Activated CD8-positive, alpha-beta memory T cell treated with anti-CD3 and anti-CD28 coated beads, Interleukin-2, amount 50 U/mL, for 24 hours (primary cell): ENCODE measurements around the gene THEM4.
A peak's percentile ranks its signal among the peaks of the same experiment; 100 is the strongest.
"Not testable (repeated sequence)": the region's sequence is repeated elsewhere in the genome, so short reads cannot be mapped to it uniquely, and the experiment has no call there.

Source experiments
- DNase-seq: peaks from one replicate; pipeline ENCODE4 v3.0.0-alpha.2; 2020; ENCODE audit errors: extremely low read depth

The THEM4 gene

DNA sequence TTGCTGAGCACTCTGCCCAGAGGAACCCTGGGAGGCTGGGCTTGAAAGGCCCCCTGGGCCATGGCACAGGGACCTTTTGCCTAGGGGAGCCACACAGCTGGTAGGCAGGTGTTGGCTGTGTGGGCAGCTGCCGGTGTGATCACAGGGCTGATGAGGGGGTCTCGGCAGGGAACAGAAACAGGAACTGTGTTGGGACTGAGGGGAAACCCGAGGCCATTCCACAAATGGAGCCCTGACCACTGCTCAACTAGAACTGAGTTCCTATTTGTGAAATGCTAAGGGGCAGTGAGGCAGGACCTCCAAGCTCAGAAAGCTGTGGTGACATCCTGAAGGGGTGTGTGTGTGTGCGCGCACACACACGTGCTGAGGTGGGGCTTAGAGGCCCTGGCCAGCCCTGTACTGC, 49.4 kb downstream of the THEM4 start:
- no peak for DNase-seq

DNA sequence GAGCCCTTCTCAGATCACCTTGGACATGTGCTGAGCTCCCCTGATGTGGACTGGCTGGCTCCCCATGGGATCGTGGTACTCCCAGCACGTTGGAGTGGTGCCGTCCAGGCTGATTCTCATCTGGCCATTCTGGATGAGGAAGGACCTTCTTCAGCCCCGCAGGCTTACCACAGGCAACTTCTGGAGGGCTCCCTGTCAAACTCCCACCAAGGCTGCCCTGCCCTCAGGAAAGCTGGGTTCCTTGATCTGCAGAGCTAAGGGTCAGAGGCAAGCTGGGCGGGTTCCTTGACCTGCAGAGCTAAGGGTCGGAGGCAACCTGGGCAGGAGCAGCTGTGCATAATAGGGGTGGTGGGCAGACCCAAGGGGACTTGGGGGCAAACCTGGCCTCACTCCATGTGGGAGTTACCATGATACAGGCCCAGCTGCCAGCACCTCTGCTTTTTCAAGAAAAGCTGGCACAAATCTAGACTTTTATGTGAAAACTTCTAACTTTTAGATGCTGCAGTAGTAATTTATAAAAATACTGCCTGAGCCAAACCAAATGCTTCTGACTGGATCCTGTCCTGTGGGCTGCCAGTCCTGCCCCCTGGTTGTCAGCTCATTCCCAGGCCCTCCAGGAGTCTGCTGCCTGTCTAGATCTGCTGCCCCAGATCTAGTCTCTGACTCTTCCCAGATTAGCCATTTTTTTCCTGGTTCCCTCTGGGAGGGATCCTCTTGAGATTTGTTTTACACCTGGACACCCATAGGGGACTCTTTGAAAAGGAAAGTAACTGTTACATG, 50.2 kb downstream of the THEM4 start:
- DNase-seq = no peak

DNA sequence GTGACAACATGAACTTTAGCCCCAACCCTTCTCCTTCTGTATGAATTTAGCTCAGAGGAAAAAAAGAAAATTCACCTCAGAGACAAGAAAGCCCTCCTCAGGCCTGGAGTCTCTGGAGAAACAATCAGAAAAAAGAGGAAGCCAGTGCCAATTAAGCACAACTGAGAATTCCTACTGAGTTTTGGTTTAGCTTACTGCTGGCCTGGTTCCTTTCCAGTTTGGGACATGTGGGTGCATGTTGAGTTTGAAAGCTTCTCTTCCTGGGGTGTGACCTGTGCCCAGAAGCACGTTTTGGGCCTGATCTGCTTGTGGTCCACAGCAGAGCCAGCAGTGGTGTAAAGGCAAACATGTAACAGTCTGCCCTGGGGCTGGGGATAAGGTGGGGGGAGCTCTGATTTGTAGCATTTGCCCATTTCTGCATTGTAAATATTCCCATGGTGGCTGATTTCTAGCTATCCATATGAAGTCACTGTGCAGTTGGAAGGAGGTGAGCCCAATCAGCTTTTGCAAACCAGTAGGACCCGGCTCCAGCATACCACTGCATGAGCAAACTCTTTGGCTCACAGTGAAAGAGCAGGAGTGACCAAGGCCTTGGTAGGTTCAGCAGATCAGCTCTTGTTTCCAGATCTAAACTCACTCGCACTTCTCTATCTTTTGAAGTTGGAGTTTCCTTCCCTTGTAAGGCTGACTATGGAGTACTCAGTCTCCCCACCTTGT, 51.1 kb downstream of the THEM4 start:
- DNase-seq = no peak

DNA sequence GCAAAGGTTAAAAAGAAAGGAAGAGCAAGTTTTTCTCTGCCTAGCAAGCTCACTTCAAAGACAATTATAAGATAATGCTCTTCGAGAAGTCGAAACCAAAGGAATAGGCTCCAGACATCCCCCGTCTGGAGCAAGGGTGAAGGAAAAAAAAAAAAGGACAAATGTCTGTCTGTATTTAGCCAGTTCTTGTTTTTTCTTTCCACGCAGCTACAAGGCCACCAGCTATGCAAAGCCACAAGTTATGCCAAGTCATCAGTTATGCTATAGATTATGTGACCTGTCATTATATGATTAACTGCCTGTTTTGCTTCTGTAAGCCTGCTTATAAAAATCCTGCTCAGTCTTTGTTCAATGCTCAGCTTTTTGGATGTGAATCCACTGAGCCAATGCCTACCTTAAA, 53.4 kb downstream of the THEM4 start:
- DNase-seq = no peak

DNA sequence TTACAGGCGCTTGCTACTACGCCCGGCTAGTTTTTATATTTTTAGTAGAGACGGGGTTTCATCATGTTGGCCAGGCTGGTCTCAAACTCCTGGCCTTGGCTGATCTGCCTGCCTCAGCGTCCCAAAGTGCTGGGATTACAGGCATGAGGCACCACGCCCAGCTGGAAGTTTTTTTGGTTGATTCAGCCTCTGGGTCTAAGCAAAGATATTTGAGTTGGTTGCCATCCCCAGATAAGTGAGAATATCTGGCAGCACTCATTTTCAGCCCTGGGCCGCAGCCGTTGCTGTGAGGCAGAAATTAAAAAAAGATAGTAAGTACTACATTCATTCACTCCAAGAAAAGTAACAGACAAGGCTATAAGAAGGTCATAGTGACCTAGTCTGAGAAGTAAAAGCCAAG, 53.8 kb downstream of the THEM4 start:
- not testable (repeated sequence) for DNase-seq

DNA sequence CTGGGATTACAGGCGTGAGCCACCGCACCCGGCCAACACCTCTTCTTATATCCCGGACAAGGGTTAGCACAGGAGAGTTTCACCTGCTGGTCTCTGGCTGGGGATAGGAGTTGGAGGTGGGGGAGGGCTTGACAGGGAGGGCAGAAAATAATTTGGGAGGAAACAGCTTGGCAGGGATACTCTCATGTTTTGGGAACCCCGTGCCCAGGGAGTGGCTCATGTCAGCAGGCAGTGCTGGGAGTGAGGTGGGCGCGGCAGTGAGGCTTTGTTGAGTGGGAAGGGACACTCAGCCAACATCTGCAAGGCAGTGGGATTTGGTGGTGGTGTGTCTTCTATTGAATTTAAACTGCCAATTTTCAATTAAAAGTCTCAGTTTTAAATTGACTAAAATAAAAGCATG, 54.7 kb downstream of the THEM4 start:
- DNase-seq = no peak

DNA sequence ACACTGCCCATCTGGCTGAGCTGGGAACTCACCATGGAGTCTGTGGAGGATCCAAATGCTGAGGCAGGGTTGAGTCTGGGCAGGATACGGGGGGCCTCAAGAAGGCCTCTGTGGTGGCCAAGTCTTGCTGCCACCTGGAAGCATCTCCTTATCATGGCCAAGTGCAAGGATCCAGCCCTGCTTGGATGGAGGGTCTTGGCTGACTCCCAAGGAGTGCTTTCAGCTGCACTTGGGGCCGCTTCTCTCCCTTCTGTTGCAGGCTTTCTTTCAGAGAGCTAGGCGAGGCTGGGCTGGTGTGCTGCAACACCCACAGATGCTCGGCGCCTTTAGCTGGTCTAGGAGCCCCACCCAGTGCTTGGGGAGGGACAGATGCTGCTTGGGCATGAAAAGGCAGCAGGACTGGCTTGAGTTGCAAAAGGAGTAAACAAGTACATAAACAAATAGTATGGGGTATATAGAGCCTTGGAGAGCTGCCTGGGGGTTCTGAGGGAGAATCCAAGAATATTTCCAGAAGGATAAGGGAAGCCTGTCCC, 55.8 kb downstream of the THEM4 start, which contains the start of gene THEM5:
Gene THEM5, minus strand, starts transcription at position 302 of the 533 bp plus-strand sequence. Its CDS starts 147 bp downstream, at position 155.
- no peak for DNase-seq

DNA sequence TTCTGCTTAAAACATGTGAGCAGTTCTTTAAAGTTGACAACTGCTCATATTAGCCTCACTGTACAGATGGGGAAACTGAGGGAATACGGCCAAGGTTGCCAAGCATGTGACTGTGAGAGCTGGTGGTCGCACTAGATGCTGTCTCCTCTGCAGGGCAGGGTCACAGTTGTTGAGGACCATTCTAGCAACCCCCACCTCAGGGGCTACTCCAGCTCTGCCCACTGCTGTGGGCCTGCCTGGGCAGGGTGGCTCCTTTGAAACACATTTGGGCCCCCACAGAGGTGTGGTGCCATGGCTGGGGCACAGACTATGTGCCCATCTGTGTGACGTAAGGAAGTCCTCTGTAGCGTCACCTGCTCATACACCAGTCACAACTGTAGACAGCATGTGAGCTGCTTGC, 56.6 kb downstream of the THEM4 start:
- DNase-seq = no peak

DNA sequence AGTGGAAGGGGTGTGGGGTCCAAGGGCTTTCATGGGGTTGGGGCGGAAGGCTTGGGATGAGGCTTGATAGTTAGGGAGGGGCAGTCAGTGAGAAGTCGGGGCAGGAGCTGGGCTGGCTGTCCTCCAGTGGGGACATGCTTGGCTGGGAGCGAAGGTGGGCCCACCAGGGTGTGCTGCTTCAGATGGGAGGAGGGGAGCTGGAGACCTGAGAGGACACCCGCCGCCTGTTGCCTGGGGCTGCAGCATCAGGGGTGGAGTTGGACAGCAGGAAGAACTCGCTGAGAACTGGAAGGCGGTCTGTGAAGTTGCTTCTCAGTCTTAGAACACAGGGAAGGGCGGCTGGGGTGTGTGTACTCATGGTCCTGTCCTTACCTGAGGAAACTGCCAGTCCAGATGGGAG, 57.4 kb downstream of the THEM4 start:
- no peak for DNase-seq

DNA sequence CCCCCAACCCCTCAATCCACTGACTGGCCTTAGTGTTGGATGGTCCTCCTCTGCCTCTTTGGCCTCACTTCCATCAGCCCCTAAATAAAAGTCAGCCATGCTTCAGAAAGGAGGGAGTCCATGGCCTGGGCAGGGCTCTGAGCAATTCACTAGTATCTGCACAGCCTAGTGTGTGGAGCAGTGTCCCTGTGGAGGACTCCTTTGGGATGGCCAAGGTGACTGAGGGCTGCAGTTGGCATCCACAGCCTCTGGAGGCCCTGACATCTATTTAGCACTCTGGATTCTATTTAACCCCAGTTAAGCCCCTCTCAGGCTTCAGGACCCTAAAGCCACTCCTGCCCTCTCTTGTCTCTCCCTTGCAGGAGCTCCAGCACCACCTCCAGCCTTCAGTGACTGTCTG, 59.4 kb downstream of the THEM4 start:
- DNase-seq = no peak

DNA sequence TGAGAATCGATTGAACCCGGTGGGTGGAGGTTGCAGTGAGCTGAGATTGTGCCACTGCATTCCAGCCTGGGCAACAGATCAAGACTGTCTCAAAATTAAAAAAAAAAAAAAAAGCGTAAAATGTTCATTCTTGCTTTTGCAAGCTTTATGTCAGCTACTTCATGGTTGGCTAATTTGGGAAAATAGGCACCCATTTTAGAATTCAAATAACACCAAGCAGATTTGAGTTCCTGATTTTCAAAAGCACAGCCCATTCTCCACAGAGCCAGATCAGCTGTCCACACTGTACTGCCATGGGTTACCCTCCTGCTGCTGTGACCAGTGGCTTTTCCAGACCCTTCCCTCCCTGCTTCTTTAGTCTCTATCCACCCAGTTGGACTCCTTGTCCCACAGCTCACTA, 60.2 kb downstream of the THEM4 start:
- DNase-seq = no peak

DNA sequence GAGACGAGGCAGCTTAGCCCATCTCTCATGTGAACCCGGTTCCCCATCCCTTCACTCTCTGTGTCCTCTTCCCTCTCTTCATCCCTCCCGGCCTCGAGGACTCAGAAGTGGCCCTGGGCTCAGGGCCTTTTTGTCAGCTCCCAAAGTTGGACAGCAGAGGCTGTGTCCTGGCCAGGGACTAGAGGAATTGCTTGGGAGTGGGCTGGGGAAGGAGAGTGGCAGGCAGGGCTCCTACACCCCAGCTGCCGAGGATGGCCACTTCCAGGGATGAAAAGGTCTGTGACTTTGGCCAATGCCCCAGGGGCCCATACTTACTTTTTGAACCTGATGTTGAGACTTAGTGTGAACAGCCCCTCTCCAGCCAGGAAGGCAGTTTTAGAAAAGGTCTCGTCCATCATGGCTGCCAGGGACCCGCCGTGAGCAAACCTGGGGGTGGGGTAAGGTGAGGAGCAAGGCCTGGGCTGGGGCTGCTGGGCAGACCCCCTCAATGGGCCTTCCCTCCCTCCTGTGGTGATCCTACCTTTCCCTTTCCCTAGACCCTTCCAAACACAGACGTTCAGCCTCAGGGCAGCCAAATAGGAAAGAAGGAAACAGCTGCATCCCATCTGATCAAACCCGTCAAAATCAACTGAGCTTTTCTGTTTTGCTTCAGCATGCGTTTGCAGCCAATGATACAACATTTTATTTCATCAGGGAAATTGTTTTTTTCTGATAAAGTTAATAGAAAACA, 61.3 kb downstream of the THEM4 start:
- DNase-seq = no peak

DNA sequence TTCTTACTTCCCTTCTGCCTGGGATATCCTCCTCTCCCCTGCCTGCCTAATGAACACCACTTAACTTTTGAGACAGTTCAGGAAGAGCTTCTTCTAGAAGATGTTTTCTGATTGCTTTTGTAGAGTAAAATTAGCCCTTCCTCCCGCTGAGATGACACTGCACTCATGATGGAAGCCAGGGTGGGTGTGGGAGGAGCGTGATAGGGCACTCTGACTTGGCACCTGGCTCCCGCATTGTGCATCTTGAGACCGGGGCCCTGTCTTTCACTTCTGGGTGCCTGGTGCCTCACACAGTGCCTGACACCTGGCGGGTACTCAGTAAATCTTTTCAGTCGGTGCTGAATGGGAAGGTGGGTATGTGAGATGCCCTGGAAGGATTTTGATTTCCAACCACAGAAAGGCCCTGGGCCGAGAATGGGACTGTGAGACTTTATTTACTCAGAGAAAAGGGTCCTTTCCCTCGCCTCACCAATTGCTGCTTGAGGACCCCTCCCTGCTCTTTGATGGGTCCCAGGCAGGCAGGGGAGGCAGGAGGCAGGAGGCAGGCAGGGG, 62.5 kb downstream of the THEM4 start:
- no peak for DNase-seq

DNA sequence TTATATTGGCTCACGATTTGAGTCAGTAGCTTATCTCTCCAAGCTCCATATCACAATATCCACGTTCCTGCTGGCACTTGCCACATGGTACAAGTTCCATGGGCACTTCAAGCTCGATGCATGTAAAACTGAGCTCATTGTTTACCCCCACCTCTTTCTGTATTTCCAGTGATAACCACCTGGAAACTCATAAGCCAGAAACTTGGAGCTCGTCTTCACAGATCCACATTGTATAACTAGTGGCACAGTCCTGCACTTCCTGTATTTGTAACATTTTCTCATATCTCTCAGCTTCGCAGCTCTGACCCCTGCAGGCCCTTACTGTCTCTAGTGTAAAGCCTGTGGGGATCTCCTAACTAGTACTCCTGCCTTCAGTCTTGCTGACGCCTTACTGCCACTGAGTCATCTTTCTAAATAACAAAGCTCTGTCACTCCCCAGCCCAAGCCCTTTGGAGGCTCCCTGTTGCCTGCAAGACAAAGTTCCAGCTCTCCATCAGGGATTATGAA, 63.2 kb downstream of the THEM4 start:
- DNase-seq = no peak

DNA sequence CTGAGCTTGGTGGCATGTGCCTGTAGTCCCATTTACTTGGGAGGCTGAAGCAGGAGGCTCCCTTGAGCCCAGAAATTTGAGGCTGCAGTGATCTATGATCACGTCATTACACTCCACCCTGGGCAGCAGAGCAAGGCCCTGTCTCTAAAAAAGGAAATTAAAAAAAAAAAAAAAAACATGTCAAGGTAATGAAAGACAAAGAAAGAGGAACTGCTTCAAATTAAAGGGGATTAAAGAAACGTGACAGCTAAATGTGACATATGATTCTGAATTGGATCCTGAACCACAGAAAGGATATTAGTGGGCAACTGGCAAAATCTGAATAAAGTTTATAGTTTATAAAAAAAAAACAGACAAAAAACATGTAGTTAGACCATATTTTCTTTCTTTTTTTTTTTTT, 65.9 kb downstream of the THEM4 start:
- DNase-seq = no peak

DNA sequence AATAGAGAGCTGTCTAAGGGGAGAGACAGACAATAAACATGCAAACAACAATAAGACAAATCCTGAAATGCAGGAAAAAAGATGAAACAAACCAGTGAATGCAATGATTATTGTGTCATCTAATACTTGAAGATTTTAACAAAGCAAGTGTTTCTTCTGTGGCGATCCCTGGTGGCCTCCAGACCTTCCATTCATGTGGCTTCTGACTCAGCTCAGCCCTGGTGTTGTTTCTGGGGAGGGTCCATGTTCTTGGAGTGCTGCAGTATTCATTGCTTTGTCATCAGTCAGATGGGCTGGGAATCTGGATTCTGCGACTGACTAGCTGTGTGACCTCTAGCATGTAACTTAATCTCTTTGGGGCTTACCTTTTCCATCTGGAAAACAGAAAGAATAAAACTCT, 68.2 kb downstream of the THEM4 start:
- DNase-seq = no peak

DNA sequence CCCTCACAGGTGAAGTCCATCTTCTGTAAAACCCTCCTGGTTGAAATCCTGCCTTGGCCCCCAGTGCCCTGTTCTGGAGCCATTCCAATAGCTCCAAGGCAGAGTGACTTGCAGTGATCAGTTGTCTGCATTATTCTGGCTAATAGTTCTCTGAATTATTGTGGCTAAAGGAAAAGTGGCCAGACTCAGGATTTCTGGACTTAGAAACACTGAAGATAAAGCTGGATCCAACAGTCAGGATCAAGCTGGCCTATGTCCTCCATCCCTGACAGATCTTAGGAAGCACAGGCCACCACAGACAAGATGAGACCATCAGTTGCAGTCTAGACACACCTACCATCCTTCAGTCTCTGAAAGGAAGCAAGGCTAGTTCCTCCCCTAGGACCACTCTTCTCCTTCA, 68.9 kb downstream of the THEM4 start:
- no peak for DNase-seq

DNA sequence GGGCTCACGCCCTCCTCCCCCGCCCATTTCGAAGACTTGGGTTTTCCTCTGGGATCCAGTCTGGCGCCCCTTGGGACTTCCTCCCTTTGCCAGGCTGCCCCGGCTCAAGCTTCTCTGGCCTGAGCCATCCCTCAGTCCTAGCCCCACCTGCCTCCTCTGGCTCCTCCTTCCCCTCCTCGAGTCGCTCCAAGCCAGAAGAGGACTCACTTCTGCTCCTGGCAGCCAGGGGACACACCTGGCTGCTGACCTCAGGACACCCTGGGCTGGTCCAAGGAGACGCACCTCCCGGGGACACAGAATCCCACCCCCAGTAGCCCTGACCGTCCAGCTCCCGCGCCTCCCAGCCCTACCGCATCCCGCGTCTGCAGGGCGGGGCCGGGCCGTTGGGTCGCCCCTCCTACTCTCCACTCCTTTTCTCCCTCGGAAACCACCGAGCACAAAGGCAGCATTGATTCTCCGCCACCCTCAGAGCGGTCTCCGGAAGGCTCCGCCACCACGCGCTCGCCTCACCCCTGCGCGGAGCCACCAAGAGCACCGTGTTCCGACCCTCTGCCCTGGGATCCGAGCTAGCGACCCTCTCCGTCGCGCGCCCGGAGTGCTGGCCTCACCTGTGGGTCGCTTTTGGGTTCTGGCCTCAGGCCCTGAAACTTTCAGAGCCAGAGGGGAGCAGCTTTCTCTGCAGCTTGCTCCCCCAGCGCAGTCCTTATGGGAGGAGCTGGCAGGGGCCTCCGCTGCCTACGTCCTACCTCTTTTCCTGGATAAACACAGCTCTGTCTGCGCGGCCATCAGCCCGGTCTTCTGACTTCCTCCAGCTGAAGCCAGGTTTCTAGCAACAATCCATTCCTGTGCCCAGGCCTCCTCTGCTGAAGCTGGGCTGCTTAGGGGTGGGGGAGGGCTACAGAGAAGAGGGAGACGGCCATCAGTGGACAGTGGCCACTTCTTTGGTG, 69.6 kb downstream of the THEM4 start, which contains the start of gene C2CD4D:
Gene C2CD4D, minus strand, starts transcription at position 364 of the 947 bp plus-strand sequence. CDS start 831 bp downstream, outside the sequence.
- peak; percentile 29 for DNase-seq

DNA sequence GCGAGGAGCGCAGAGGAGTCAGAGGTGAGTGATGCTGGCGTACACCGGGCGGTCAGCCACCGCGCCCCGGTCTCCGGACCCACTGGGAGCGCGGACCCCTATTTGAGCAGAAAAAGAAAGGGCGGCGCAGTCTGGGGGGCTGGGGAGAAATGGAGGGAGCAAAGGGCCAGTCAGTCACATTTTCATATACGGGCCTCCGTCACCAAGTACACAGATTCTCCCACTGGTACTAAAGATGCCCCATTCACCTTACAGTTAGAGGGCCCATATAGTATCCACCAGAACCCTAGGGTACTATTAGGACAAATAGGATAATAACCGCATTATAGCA, 70.3 kb downstream of the THEM4 start:
- DNase-seq = no peak

DNA sequence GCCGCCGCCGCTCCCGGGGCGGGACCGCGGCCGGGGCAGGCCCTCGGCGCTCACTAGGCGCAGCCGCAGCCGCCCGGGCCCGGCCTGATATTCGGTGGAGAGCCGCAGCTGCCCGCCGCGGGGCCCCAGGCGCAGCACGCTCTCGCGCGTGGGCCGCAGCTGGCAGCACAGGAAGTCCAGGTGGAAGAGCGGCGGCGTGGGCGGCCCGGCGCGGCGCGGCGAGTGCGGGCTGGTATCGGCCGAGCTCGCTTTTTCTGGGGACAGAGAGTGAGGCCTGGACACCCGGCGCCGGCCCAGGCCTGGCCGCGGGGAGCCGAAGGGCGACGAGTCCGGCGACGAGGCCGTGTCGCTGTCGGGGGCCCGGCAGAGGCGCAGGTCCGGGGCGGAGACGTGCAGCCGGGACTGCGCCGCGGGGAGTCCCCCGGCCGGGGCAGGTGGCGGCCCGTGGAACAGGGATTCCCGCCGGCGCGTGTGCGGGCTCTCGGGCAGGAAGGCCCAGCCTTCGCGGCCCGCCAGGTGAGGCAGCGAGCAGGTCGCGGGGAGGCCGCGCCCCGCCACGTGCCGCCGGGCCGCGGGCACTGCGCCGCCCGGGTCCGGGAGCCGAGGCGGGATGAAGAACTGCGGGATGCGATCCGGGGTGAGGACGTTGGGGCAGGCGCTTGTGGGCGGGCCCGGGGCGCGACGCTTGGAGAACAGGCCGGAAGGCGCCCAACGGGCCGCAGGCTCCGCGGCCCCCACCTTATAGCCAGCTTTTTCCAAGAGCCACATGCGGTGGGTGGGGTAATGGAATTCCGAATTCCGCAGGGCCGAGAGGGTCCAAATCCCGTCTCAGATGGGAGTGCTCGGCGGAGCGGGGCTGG, 70.9 kb downstream of the THEM4 start:
- no peak for DNase-seq
